Measurements from ENCODE around the gene LRP2.

GRCh38 chr2:169391236-169391635 is 28.9 kb upstream of the LRP2 start:
- no peak for TF ChIP-seq CTCF (IDR thresholded peaks at IDR 0.05)
- TF ChIP-seq POLR2A (IDR thresholded peaks at IDR 0.05), result no peak
